A549 (cell line): Measurements from ENCODE around the gene GSTP1. TPM values are rescaled to one million over a fixed set of nuclear protein-coding genes. Genes with fewer than 3 reads are reported as not detected.
A peak's percentile ranks its signal among the peaks of the same experiment; 100 is the strongest.

Source experiments
- ATAC-seq, 2 experiments: fragments of 200-7000 bp in 1 of 2; fragments of >200 bp in 1 of 2; cut with Nextera tagmentation in 1 of 2; cut with Tn5 transposase in 1 of 2; 3 replicates each; pipeline versions ENCODE4 v1.8.0 to v1.9.1; 2018 to 2020; ENCODE audit warnings: mild to moderate bottlenecking in 1 of 2, moderate library complexity in 1 of 2
- CTCF ChIA-PET: fragments of 300-600 bp; sonication (Branson Sonifier 250); formaldehyde crosslinking; extraction: SDS; loops from one replicate; lab custom pipeline; 2021; ENCODE audit warnings: antibody characterized with exemption, inconsistent platforms; lab: Yijun Ruan, JAX
- POLR2A ChIA-PET: fragments of 350-600 bp; formaldehyde crosslinking; extraction: SDS; loops from one replicate; lab custom pipeline; 2021; ENCODE audit warnings: antibody characterized with exemption, inconsistent platforms; lab: Yijun Ruan, JAX
- DNase-seq, 2 experiments: peaks; one replicate each; pipeline versions ENCODE4 v3.0.0 to v3.0.0-alpha.2; 2011 to 2016; ENCODE audit warnings: low read depth in 1 of 2, low spot score in 1 of 2
- FAIRE-seq: peaks from 2 replicates; lab custom pipeline; 2011; peaks lifted over from hg19 to GRCh38; lab: Jason Lieb, UNC
- H3K27ac ChIP-seq, 2 experiments: fragments of >200 bp; sonication (Bioruptor Twin); formaldehyde crosslinking; 3 replicates each; pipeline ENCODE4 v1.5.1; 2016 to 2017
- H3K4me1 ChIP-seq: fragments of >200 bp; sonication (Bioruptor Twin); formaldehyde crosslinking; 3 replicates; pipeline ENCODE4 v1.6.1; 2016
- H3K4me2 ChIP-seq: fragments of >200 bp; sonication (Bioruptor Twin); formaldehyde crosslinking; 3 replicates; pipeline ENCODE4 v1.6.1; 2016
- H3K4me3 ChIP-seq: fragments of >200 bp; sonication (Bioruptor Twin); formaldehyde crosslinking; 3 replicates; pipeline ENCODE4 v1.5.1; 2016
- H3K9me3 ChIP-seq: fragments of >200 bp; sonication (Bioruptor Twin); formaldehyde crosslinking; 3 replicates; pipeline ENCODE4 v1.6.1; 2016
- BHLHE40 ChIP-seq: IDR thresholded peaks from 2 replicates; pipeline ENCODE4 v1.6.1; 2012; ENCODE audit warnings: low read depth, low read length, inconsistent platforms
- CBX2 ChIP-seq: fragments of 200-600 bp; sonication (generic); IDR thresholded peaks from 2 replicates; pipeline ENCODE4 v1.6.1; 2016; ENCODE audit warnings: low read depth, mild to moderate bottlenecking, borderline replicate concordance
- CHD4 ChIP-seq: fragments of 200-600 bp; sonication (generic); IDR thresholded peaks from 2 replicates; pipeline ENCODE4 v1.6.1; 2016; ENCODE audit warnings: antibody characterized with exemption, mild to moderate bottlenecking, borderline replicate concordance
- EHMT2 ChIP-seq: fragments of 200-600 bp; sonication (generic); IDR thresholded peaks from 2 replicates; pipeline ENCODE4 v1.6.1; 2016; ENCODE audit warnings: antibody characterized with exemption, low read depth, mild to moderate bottlenecking, moderate library complexity
- FOSL2 ChIP-seq, 2 experiments: fragments of 450-650 bp in 1 of 2; fragments of >200 bp in 1 of 2; sonication (Bioruptor Twin) in 1 of 2; formaldehyde crosslinking; IDR thresholded peaks; 2 replicates each; pipeline versions ENCODE4 v1.5.0 to v1.6.1; 2016 to 2020; ENCODE audit warnings: mild to moderate bottlenecking in 1 of 2, moderate library complexity in 1 of 2
- FOXS1 ChIP-seq: fragments of 250-450 bp; sonication (Bioruptor Pico); IDR thresholded peaks from 2 replicates; pipeline ENCODE4 v1.5.0; 2020; ENCODE audit warnings: mild to moderate bottlenecking, moderate library complexity
- GATA3 ChIP-seq: IDR thresholded peaks from 2 replicates; pipeline ENCODE4 v1.6.1; 2012; ENCODE audit warnings: borderline replicate concordance
- HEYL ChIP-seq: fragments of 250-450 bp; sonication (Bioruptor Pico); IDR thresholded peaks from 2 replicates; pipeline ENCODE4 v1.8.0; 2021; ENCODE audit warnings: mild to moderate bottlenecking, moderate library complexity
- HOXA7 ChIP-seq: fragments of 250-450 bp; sonication (Bioruptor Pico); IDR thresholded peaks from 2 replicates; pipeline ENCODE4 v1.5.0; 2020; ENCODE audit warnings: mild to moderate bottlenecking, moderate library complexity
- KDM1A ChIP-seq: fragments of 200-600 bp; sonication (generic); IDR thresholded peaks from 2 replicates; pipeline ENCODE4 v1.6.1; 2016; ENCODE audit warnings: low read depth, mild to moderate bottlenecking
- MAFK ChIP-seq: fragments of 450-650 bp; IDR thresholded peaks from 2 replicates; pipeline ENCODE4 v1.6.1; 2014; ENCODE audit not compliant: partially characterized antibody
- RNF2 ChIP-seq: fragments of 200-600 bp; sonication (generic); IDR thresholded peaks from 2 replicates; pipeline ENCODE4 v1.6.1; 2016; ENCODE audit warnings: low read depth, mild to moderate bottlenecking, antibody characterized with exemption, moderate library complexity, borderline replicate concordance
- SMC3 ChIP-seq: fragments of >200 bp; sonication (Bioruptor Twin); formaldehyde crosslinking; IDR thresholded peaks from 3 replicates; pipeline ENCODE4 v1.6.1; 2018; ENCODE audit warnings: inconsistent platforms
- TP53 ChIP-seq: fragments of 250-450 bp; sonication (Bioruptor Pico); IDR thresholded peaks from 2 replicates; pipeline ENCODE4 v1.5.0; 2021; ENCODE audit warnings: mild to moderate bottlenecking, moderate library complexity
- ZNF302 ChIP-seq: fragments of 250-450 bp; sonication (Bioruptor Pico); IDR thresholded peaks from 2 replicates; pipeline ENCODE4 v1.9.0; 2021; ENCODE audit warnings: inconsistent platforms, mild to moderate bottlenecking, moderate library complexity
- WGBS: methylation state at CpG from one replicate; pipeline ENCODE4 v1.1.6; 2017; ENCODE audit errors: missing lambda C conversion rate; 5-methylcytosine and 5-hydroxymethylcytosine counted together
- polyA plus RNA-seq, 4 experiments: library from polyadenylated mRNA; depleted of rRNA in 3 of 4; stranded (reverse); fragments of >200 nt; fragmentation: RNase III in 1 of 4; extraction: RNeasy Plus Mini Kit Qiagen cat#74134 plus additional on column Dnase treatment in 1 of 4; gene quantifications; 2 replicates in 3 of 4; 3 replicates in 1 of 4; pipeline ENCODE4 v1.2.3, GENCODE V29; 2011 to 2017
- TF ChIP-seq, protein P1 (sequence below): IDR thresholded peaks from 2 replicates; pipeline ENCODE4 v1.6.1; 2012; ENCODE audit warnings: low read depth, borderline replicate concordance
- TF ChIP-seq, protein P2 (sequence below): fragments of >200 bp; sonication (Bioruptor Twin); formaldehyde crosslinking; IDR thresholded peaks from 2 replicates; pipeline ENCODE4 v1.6.1; 2016

Gene GSTP1
- polyA plus RNA-seq, 2 of the 4 experiments (the other 2 are of a cell fraction) = 991 to 1,034 TPM

DNA sequence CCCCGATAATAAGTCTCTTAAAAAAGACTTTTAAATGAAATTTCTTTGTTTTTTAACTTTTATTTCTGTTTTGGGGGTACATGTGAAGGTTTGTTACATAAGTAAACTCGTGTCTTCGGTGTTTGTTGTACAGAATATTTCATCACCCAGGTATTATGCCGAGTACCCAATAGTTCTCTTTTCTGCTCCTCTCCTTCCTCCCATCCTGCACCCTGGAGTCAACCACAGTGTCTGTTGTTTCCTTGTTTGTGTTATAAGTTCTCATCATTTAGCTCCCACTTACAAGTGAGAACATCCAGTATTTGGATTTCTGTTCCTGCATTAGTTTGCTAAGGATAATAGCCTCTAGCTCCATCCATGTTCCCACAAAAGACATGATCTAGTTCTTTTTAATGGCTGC is 1.6 kb upstream of the GSTP1 start:
- 77% methylated on average over 4 of the region's 4 CpGs for whole genome bisulfite sequencing
- no peak for ATAC-seq
- no peak for DNase-seq
- H3K4me1 ChIP-seq = peaks cover 55% of the 10 kb centered on the region
- H3K4me2 ChIP-seq = peak overlapping the region; percentile 98
- TF ChIP-seq SMC3 = no peak
- TF ChIP-seq CBX2 = no peak
- no peak for TF ChIP-seq RNF2
- TF ChIP-seq BHLHE40 = no peak
- no peak for TF ChIP-seq CHD4
- TF ChIP-seq FOXS1 = no peak
- TF ChIP-seq HEYL (CRISPR knock-in tag) = no peak
- no peak overlapping the region for H3K4me3 ChIP-seq
- H3K9me3 ChIP-seq = no peaks in the 10 kb centered on the region
- FAIRE-seq = no peak
- H3K27ac ChIP-seq = peak overlapping the region; percentile 97 to 99
- ChIA-PET POLR2A (interaction anchor here (0.6 kb wide), 1 partner anchor 29 kb away, joined by 5 read pairs; no protein-coding TSS in a partner anchor), CTCF (interaction anchor here (0.7 to 5.7 kb wide), 5 partner anchors 9 to 61 kb away, joined by 3 to 65 read pairs (median 4); partner anchors contain the start of gene NUDT8)

GRCh38 chr11:67584205-67584880 is 731 bp downstream of the GSTP1 start:
- H3K4me3 ChIP-seq = peak overlapping the region; percentile 92

DNA sequence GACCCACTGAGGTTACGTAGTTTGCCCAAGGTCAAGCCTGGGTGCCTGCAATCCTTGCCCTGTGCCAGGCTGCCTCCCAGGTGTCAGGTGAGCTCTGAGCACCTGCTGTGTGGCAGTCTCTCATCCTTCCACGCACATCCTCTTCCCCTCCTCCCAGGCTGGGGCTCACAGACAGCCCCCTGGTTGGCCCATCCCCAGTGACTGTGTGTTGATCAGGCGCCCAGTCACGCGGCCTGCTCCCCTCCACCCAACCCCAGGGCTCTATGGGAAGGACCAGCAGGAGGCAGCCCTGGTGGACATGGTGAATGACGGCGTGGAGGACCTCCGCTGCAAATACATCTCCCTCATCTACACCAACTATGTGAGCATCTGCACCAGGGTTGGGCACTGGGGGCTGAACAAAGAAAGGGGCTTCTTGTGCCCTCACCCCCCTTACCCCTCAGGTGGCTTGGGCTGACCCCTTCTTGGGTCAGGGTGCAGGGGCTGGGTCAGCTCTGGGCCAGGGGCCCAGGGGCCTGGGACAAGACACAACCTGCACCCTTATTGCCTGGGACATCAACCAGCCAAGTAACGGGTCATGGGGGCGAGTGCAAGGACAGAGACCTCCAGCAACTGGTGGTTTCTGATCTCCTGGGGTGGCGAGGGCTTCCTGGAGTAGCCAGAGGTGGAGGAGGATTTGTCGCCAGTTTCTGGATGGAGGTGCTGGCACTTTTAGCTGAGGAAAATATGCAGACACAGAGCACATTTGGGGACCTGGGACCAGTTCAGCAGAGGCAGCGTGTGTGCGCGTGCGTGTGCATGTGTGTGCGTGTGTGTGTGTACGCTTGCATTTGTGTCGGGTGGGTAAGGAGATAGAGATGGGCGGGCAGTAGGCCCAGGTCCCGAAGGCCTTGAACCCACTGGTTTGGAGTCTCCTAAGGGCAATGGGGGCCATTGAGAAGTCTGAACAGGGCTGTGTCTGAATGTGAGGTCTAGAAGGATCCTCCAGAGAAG is 1.6 kb downstream of the GSTP1 start:
- peak overlapping the region; percentile 98 for H3K4me2 ChIP-seq
- ChIA-PET POLR2A (interaction anchor here (2.1 kb wide), 1 partner anchor 7 kb away, joined by 6 read pairs; no protein-coding TSS in a partner anchor), CTCF (interaction anchor here (0.6 to 5.7 kb wide), 9 partner anchors 12 to 596 kb away, joined by 3 to 65 read pairs (median 5); partner anchors contain the start of gene NUDT8)
- DNase-seq (no peak), ATAC-seq (peak in 1 of 2 experiments; percentile 3; a peak in 2 of 6 replicates), FAIRE-seq (no peak)
- no peaks in the 10 kb centered on the region for H3K9me3 ChIP-seq
- TF ChIP-seq GATA3 = no peak
- TF ChIP-seq MAFK = no peak
- no peak for TF ChIP-seq SMC3
- no peak for TF ChIP-seq HOXA7
- TF ChIP-seq FOSL2 (IDR thresholded peaks at IDR 0.05) = no peak
- TF ChIP-seq FOSL2 (CRISPR knock-in tag; IDR thresholded peaks at IDR 0.05) = no peak
- TF ChIP-seq KDM1A = no peak
- no peak for TF ChIP-seq EHMT2
- TF ChIP-seq TP53 (CRISPR knock-in tag) = no peak
- no peak for TF ChIP-seq ZNF302 (CRISPR knock-in tag)
- 90% methylated on average over 21 of the region's 21 CpGs for WGBS
- peak overlapping the region; percentile 92 for H3K4me3 ChIP-seq
- H3K27ac ChIP-seq = peak overlapping the region; percentile 97 to 99
- H3K4me1 ChIP-seq = peaks cover 42% of the 10 kb centered on the region

More at GRCh38 chr11:67584205-67584880, 731 bp downstream of the GSTP1 start:
- Histone ChIP-seq H3K4me2 (peak overlapping the region; percentile 98), H3K27ac (peak overlapping the region; percentile 97 to 99), H3K9me3 (no peaks in the 10 kb centered on the region), H3K4me1 (peaks cover 50% of the 10 kb centered on the region)
- CTCF ChIA-PET = interaction anchor here (0.7 to 5.7 kb wide), 18 partner anchors 8 to 233 kb away, joined by 3 to 65 read pairs (median 4); no protein-coding TSS in a partner anchor
- FAIRE-seq (no peak), ATAC-seq (peak; percentile 43 to 44), DNase-seq (no peak)
- TF ChIP-seq, protein P1, sequence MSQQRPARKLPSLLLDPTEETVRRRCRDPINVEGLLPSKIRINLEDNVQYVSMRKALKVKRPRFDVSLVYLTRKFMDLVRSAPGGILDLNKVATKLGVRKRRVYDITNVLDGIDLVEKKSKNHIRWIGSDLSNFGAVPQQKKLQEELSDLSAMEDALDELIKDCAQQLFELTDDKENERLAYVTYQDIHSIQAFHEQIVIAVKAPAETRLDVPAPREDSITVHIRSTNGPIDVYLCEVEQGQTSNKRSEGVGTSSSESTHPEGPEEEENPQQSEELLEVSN = peak; percentile 68
- TF ChIP-seq, protein P2, sequence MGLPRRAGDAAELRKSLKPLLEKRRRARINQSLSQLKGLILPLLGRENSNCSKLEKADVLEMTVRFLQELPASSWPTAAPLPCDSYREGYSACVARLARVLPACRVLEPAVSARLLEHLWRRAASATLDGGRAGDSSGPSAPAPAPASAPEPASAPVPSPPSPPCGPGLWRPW = no peak
- 16% methylated on average over 19 of the region's 33 CpGs for WGBS
- POLR2A ChIA-PET = interaction anchor here (1.0 to 2.1 kb wide), 8 partner anchors 8 to 182 kb away, joined by 3 to 6 read pairs (median 4); partner anchors contain the start of genes NUDT8, PITPNM1 and PPP1CA
